Osteoblast (primary cell): ENCODE measurements around the gene ATF5. TPM values are rescaled to one million over a fixed set of nuclear protein-coding genes. Genes with fewer than 3 reads are reported as not detected.

ENCODE experiments used
- DNase-seq: peaks from one replicate; pipeline ENCODE4 v3.0.0; 2011; ENCODE audit warnings: low spot score, mixed read lengths; ENCODE audit not compliant: insufficient read length; ENCODE audit errors: missing footprints
- H2AFZ ChIP-seq: 2 replicates; pipeline ENCODE4 v1.6.0; 2011; ENCODE audit warnings: mild to moderate bottlenecking, low read length
- H3K27ac ChIP-seq: 2 replicates; pipeline ENCODE4 v1.5.1; 2011; ENCODE audit warnings: mild to moderate bottlenecking, low read depth, low read length, moderate library complexity
- H3K27me3 ChIP-seq: 2 replicates; pipeline ENCODE4 v1.6.0; 2012; ENCODE audit warnings: mild to moderate bottlenecking, control low read depth, inconsistent platforms, low read length, moderate library complexity; ENCODE audit not compliant: insufficient read depth
- H3K36me3 ChIP-seq: 2 replicates; pipeline ENCODE4 v1.5.1; 2011; ENCODE audit warnings: mild to moderate bottlenecking, low read length, control low read depth, moderate library complexity; ENCODE audit not compliant: insufficient read depth
- H3K4me1 ChIP-seq: 2 replicates; pipeline ENCODE4 v1.5.1; 2011; ENCODE audit warnings: mild to moderate bottlenecking, low read length, control low read depth, moderate library complexity; ENCODE audit not compliant: insufficient read depth
- H3K4me2 ChIP-seq: 2 replicates; pipeline ENCODE4 v1.6.0; 2011; ENCODE audit warnings: mild to moderate bottlenecking, low read length; ENCODE audit not compliant: insufficient read depth
- H3K4me3 ChIP-seq: fragments of 200-600 bp; sonication (generic); 3 replicates; pipeline ENCODE4 v1.5.1; 2012; ENCODE audit warnings: mild to moderate bottlenecking, low read length, inconsistent platforms; ENCODE audit not compliant: insufficient read depth
- H3K79me2 ChIP-seq: 2 replicates; pipeline ENCODE4 v1.6.0; 2012; ENCODE audit warnings: mild to moderate bottlenecking, low read length, control low read depth, inconsistent platforms; ENCODE audit not compliant: insufficient read depth
- H3K9me3 ChIP-seq: 2 replicates; pipeline ENCODE4 v1.5.1; 2011; ENCODE audit warnings: low read depth, low read length, control low read depth
- H4K20me1 ChIP-seq: 2 replicates; pipeline ENCODE4 v1.6.0; 2012; ENCODE audit warnings: mild to moderate bottlenecking, low read length, control low read depth; ENCODE audit not compliant: insufficient read depth
- total RNA-seq: library from RNA; depleted of rRNA; stranded (reverse); fragments of >200 nt; gene quantifications from 2 replicates; pipeline ENCODE4 v1.2.3, GENCODE V29; 2012
- TF ChIP-seq, protein P1 (sequence below): IDR thresholded peaks from 2 replicates; pipeline ENCODE4 v1.5.1; 2011; ENCODE audit warnings: mild to moderate bottlenecking, low read depth, low read length, moderate library complexity; ENCODE audit errors: extremely low read depth

The ATF5 gene
- total RNA-seq, 1 donor: 8.3 TPM

DNA sequence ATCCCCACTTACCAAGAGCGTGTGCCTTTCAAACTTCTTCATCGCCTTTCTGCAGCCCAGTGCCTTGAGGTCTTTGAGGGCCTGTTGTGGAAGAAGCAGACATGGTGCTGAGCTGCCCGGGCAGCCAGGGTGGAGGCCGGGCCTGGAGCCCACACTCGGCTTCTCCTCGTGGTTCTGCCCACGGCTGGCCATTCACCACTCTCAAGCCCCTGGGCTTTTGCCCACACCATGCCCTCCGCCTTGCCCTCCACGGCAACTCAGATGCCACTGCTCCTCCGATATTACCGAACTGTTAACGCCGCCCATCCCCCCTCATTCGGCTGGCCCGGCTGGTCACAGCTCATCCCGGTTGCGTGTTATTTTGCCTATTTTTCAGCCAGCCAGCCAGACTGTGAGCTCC lies 37.6 kb upstream of the ATF5 start:
- peaks cover 3% of the 10 kb centered on the region for H4K20me1 ChIP-seq
- no peak overlapping the region for H3K27ac ChIP-seq
- no peaks in the 10 kb centered on the region for H3K9me3 ChIP-seq
- TF ChIP-seq, protein P1, sequence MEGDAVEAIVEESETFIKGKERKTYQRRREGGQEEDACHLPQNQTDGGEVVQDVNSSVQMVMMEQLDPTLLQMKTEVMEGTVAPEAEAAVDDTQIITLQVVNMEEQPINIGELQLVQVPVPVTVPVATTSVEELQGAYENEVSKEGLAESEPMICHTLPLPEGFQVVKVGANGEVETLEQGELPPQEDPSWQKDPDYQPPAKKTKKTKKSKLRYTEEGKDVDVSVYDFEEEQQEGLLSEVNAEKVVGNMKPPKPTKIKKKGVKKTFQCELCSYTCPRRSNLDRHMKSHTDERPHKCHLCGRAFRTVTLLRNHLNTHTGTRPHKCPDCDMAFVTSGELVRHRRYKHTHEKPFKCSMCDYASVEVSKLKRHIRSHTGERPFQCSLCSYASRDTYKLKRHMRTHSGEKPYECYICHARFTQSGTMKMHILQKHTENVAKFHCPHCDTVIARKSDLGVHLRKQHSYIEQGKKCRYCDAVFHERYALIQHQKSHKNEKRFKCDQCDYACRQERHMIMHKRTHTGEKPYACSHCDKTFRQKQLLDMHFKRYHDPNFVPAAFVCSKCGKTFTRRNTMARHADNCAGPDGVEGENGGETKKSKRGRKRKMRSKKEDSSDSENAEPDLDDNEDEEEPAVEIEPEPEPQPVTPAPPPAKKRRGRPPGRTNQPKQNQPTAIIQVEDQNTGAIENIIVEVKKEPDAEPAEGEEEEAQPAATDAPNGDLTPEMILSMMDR: no peak
- no peaks in the 10 kb centered on the region for H3K36me3 ChIP-seq
- no peak for DNase-seq
- peaks cover 9% of the 10 kb centered on the region for H3K27me3 ChIP-seq
- no peak overlapping the region for H2AFZ ChIP-seq
- H3K4me3 ChIP-seq: no peak overlapping the region
- peaks cover 5% of the 10 kb centered on the region for H3K4me1 ChIP-seq
- H3K79me2 ChIP-seq: no peaks in the 10 kb centered on the region
- no peak overlapping the region for H3K4me2 ChIP-seq

DNA sequence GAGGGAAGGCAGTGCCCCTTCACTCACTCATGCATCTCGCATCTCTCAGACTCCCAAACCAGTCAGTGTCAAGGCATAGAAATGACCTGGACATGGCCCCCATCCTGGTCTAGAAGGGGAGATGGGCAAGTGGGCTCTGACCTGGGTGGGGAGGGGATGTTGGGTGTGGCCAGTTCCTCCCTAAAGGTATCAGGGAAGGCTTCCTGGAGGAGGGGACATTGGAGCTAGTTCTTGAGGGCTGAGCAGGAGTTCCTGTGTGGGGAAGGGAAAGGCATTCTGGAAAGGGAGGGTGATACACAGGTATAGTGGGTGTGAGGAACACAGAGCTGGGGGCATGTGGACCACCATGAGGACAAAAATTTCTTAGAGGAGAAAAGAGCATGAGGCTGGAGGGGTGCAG lies 36.3 kb upstream of the ATF5 start:
- H3K36me3 ChIP-seq: no peaks in the 10 kb centered on the region
- H3K4me1 ChIP-seq: peaks cover 12% of the 10 kb centered on the region
- no peak overlapping the region for H2AFZ ChIP-seq
- TF ChIP-seq, protein P1: no peak
- DNase-seq: no peak
- peaks cover 3% of the 10 kb centered on the region for H4K20me1 ChIP-seq
- H3K27me3 ChIP-seq: peaks cover 9% of the 10 kb centered on the region
- no peaks in the 10 kb centered on the region for H3K79me2 ChIP-seq
- no peak overlapping the region for H3K27ac ChIP-seq
- no peaks in the 10 kb centered on the region for H3K9me3 ChIP-seq
- H3K4me3 ChIP-seq: no peak overlapping the region
- no peak overlapping the region for H3K4me2 ChIP-seq

- Histone ChIP-seq H3K27ac (no peak overlapping the region), H2AFZ (no peak overlapping the region), H3K4me1 (peaks cover 12% of the 10 kb centered on the region), H3K27me3 (peaks cover 9% of the 10 kb centered on the region), H4K20me1 (peaks cover 2% of the 10 kb centered on the region), H3K4me3 (no peak overlapping the region), H3K4me2 (no peak overlapping the region), H3K36me3 (no peaks in the 10 kb centered on the region), H3K79me2 (no peaks in the 10 kb centered on the region), H3K9me3 (no peaks in the 10 kb centered on the region)
- peak; percentile 47 for DNase-seq
- TF ChIP-seq, protein P1: no peak
These were observed 34.9 kb upstream of the ATF5 start for GRCh38 chr19:49894011-49894664.

DNA sequence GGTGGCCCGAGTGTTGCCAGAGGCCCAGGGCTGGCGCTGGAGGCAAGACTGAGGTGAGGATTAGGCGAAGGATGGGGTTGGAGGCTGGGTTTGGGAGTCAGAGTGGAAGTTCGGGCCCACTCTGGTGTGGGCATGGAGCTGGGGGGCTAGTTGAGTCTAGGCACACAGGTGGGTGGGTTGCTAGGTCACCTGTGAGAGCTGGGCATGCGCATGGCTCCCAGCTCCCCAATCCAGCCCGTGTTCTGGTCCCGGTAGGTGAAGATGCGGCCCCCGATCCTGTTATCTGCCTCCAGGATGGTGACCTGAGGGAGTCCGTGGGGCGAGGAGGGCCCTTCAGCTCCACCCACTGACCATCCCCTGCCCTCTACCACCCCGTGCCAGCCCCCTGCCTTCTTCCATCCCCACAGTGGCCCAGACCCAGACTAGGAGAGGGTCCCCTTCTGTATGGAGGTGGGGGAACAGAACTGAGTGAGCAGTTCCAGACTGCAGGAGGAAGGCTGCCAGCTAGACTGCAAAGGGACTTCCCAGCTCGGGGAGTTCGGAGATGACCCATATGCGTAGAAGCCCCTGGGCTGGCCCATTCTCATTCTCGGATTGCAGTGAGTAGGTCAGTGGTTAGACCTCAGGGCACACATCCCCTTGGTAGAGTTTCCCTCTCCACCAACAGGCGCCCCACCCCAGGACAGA lies 34.0 kb upstream of the ATF5 start:
- DNase-seq: no peak
- peaks cover 11% of the 10 kb centered on the region for H3K4me1 ChIP-seq
- no peaks in the 10 kb centered on the region for H3K9me3 ChIP-seq
- peaks cover 9% of the 10 kb centered on the region for H3K27me3 ChIP-seq
- H3K79me2 ChIP-seq: no peaks in the 10 kb centered on the region
- no peaks in the 10 kb centered on the region for H4K20me1 ChIP-seq
- no peak overlapping the region for H2AFZ ChIP-seq
- TF ChIP-seq, protein P1: no peak
- no peak overlapping the region for H3K27ac ChIP-seq
- H3K36me3 ChIP-seq: no peaks in the 10 kb centered on the region
- H3K4me3 ChIP-seq: no peak overlapping the region
- no peak overlapping the region for H3K4me2 ChIP-seq
